Umbilical cord (tissue), 2 donors: Measurements from ENCODE around the gene LINGO1. TPM values are rescaled to one million over a fixed set of nuclear protein-coding genes. Genes with fewer than 3 reads are reported as not detected.

Source experiments
- DNase-seq: peaks from one replicate; pipeline ENCODE4 v3.0.0-alpha.2; 2015; ENCODE audit warnings: low spot score
- total RNA-seq: library from RNA; depleted of rRNA; stranded (reverse); fragments of >200 nt; gene quantifications from one replicate; pipeline ENCODE4 v1.2.3, GENCODE V29; 2014; ENCODE audit warnings: low replicate concordance; ENCODE audit not compliant: insufficient read depth

The LINGO1 gene
- total RNA-seq, 1 donor from 2014 or later, result 14.2 TPM

GRCh38 chr15:77631745-77632533 is 773 bp downstream of the LINGO1 start:
- DNase-seq, result no peak

GRCh38 chr15:77630956-77631744 is 1.6 kb downstream of the LINGO1 start:
- no peak for DNase-seq

GRCh38 chr15:77630056-77630455 is 2.7 kb downstream of the LINGO1 start:
- DNase-seq, result no peak

- DNase-seq, result no peak
Measured at GRCh38 chr15:77629070-77630030, 3.4 kb downstream of the LINGO1 start.

- no peak for DNase-seq
Measured at GRCh38 chr15:77628010-77628409, 4.7 kb downstream of the LINGO1 start.

- no peak for DNase-seq
Measured at GRCh38 chr15:77627581-77627980, 5.1 kb downstream of the LINGO1 start.

- DNase-seq, result no peak
Measured at GRCh38 chr15:77627067-77627466, 5.6 kb downstream of the LINGO1 start.

GRCh38 chr15:77626002-77626401 is 6.7 kb downstream of the LINGO1 start:
- no peak for DNase-seq

GRCh38 chr15:77625376-77625775 is 7.3 kb downstream of the LINGO1 start:
- DNase-seq, result no peak

- DNase-seq, result peak; percentile 72
Measured at GRCh38 chr15:77624868-77625267, 7.8 kb downstream of the LINGO1 start.

- no peak for DNase-seq
Measured at GRCh38 chr15:77623755-77624524, 8.8 kb downstream of the LINGO1 start.

- no peak for DNase-seq
Measured at GRCh38 chr15:77622934-77623754, 9.6 kb downstream of the LINGO1 start.

- peak; percentile 69 for DNase-seq
Measured at GRCh38 chr15:77622209-77622933, 10.3 kb downstream of the LINGO1 start.

- no peak for DNase-seq
Measured at GRCh38 chr15:77621847-77622208, 10.9 kb downstream of the LINGO1 start.

GRCh38 chr15:77620960-77621647 is 11.6 kb downstream of the LINGO1 start:
- peak; percentile 31 for DNase-seq

- no peak for DNase-seq
Measured at GRCh38 chr15:77620297-77620696, 12.4 kb downstream of the LINGO1 start.

- no peak for DNase-seq
Measured at GRCh38 chr15:77619883-77620282, 12.8 kb downstream of the LINGO1 start.

- no peak for DNase-seq
Measured at GRCh38 chr15:77617476-77618230, 15.1 kb downstream of the LINGO1 start.
